NCI-H226 (cell line): ENCODE data around the gene ACTRT2.
A peak's percentile ranks its signal among the peaks of the same experiment; 100 is the strongest.

Experiments
- DNase-seq: peaks from one replicate; pipeline ENCODE4 v3.0.0-alpha.2; 2015

Gene ACTRT2

GRCh38 chr1:2983706-2984398 lies 37.4 kb upstream of the ACTRT2 start:
- DNase-seq, result no peak

GRCh38 chr1:2984399-2985061 lies 36.7 kb upstream of the ACTRT2 start:
- DNase-seq, result no peak

GRCh38 chr1:2985067-2985561 lies 36.2 kb upstream of the ACTRT2 start:
- no peak for DNase-seq

GRCh38 chr1:2985694-2986548 lies 35.3 kb upstream of the ACTRT2 start:
- no peak for DNase-seq

- DNase-seq, result no peak
Measured at GRCh38 chr1:2986549-2987305, 34.5 kb upstream of the ACTRT2 start.

- no peak for DNase-seq
Measured at GRCh38 chr1:2987773-2988172, 33.5 kb upstream of the ACTRT2 start.

GRCh38 chr1:2988256-2988655 lies 33.0 kb upstream of the ACTRT2 start:
- DNase-seq, result no peak

GRCh38 chr1:2989185-2989584 lies 32.1 kb upstream of the ACTRT2 start:
- no peak for DNase-seq

- DNase-seq, result no peak
Measured at GRCh38 chr1:2989976-2990375, 31.3 kb upstream of the ACTRT2 start.

GRCh38 chr1:2990376-2991115 lies 30.7 kb upstream of the ACTRT2 start:
- no peak for DNase-seq

- DNase-seq, result no peak
Measured at GRCh38 chr1:2991753-2992495, 29.3 kb upstream of the ACTRT2 start.

GRCh38 chr1:2998503-2999100 lies 22.7 kb upstream of the ACTRT2 start:
- DNase-seq, result no peak

GRCh38 chr1:2999138-2999537 lies 22.1 kb upstream of the ACTRT2 start:
- no peak for DNase-seq

- DNase-seq, result no peak
Measured at GRCh38 chr1:2999571-2999970, 21.7 kb upstream of the ACTRT2 start.

GRCh38 chr1:3000214-3000613 lies 21.1 kb upstream of the ACTRT2 start:
- no peak for DNase-seq

GRCh38 chr1:3000671-3001470 lies 20.4 kb upstream of the ACTRT2 start:
- peak; percentile 3 for DNase-seq

- DNase-seq, result no peak
Measured at GRCh38 chr1:3001471-3002348, 19.6 kb upstream of the ACTRT2 start.

- DNase-seq, result no peak
Measured at GRCh38 chr1:3002349-3003038, 18.8 kb upstream of the ACTRT2 start.
